KBM-7 (cell line): ENCODE results near the gene DPT.

Experiments used
- DNase-seq: peaks from one replicate; pipeline ENCODE4 v3.0.0-alpha.2; 2015
- in situ Hi-C: fragments of 300-500 bp; cut with MboI; formaldehyde crosslinking; loops from 2 replicates; pipeline ENCODE4 v1.14.3; 2020; ENCODE audit warnings: low sequenced_read_pairs, low pct_unique_long_range_greater_than_20kb, mixed read lengths

Gene DPT

GRCh38 chr1:168676861-168677260, 52.1 kb downstream of the DPT start:
- no peak for DNase-seq
- in situ Hi-C loops: no loop called here

DNA sequence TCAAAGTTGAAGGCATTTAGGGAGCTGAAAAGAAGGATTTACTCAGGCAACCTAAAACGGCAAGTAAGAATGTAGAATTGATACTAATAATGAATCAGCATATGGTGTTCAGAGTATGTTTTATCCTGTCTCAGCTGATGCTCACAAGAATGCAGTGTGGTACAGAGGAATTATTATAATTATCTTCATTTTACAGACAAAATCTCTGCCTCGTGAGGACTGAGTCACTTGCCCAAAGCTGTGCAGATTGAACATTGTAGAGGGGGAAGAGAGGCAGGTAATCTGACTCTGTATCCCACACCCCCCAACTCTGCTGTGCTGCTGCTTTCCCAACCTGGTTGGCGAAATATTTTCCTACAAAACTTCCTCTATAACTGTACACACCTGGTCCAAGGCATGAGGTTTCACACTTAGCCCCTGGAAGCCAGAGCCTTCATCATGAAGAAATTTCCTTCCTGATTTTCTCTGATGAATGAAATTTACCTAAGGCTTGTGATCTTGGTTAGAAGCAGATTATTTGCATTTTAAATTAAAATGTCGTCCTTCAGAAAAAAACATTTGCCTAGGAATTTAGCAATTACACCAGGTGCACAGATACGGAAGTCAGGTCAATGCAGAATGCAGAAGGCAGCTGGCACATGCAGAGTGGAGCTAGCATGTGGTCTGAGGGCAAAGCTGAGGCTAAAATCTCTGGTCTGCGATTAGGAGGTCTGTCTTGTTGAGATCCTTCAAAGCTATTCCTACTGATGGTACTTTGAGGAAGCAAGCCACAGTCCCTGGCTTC, 52.8 kb downstream of the DPT start:
- in situ Hi-C loops: no loop called here
- no peak for DNase-seq

DNA sequence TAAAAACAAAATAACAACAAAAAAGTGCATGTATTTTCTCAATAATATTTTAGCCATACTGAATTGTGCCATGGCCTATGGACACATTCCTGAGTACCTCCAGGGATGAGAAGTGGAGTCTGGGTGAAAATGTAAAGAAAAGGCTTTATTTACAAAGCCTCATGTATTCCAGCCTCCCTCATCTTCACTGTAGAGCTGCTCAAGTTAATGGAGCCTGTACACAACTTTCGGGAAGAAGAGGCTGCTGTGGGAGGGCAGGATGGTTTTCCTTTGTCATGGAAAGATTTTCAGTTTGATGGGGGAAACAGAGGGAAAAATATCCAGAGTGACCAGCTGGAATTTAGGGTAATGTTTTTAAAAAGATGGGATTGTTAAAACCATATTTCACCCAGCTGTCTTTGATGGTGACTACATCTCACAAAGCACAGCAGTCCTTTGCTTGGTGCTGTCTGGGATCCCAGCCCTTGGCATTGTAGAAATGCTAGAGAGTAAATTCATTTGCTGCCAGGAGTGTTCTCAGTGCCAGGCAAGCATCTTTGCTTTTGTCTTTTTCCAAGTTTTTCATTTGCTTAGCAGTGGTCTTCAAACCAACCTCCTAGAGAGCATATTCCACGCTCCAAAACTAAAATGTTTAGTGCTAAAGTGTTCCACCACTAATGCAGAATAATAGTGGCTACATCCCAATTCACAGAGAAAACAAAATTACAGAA, 54.9 kb downstream of the DPT start:
- DNase-seq: no peak
- in situ Hi-C loops: no loop called here

- no peak for DNase-seq
- in situ Hi-C loops: no loop called here
Observed at GRCh38 chr1:168672278-168672677, 56.7 kb downstream of the DPT start.

- DNase-seq: no peak
- in situ Hi-C loops: no loop called here
Observed at GRCh38 chr1:168671782-168672181, 57.2 kb downstream of the DPT start.

- in situ Hi-C loops: no loop called here
- peak; percentile 5 for DNase-seq
Observed at GRCh38 chr1:168665975-168666374, 63.0 kb downstream of the DPT start.

GRCh38 chr1:168664069-168664834, 64.8 kb downstream of the DPT start:
- DNase-seq: no peak
- in situ Hi-C loops: no loop called here

GRCh38 chr1:168656485-168656884, 72.5 kb downstream of the DPT start:
- no peak for DNase-seq
- in situ Hi-C loops: no loop called here

GRCh38 chr1:168654198-168654915, 74.6 kb downstream of the DPT start:
- DNase-seq: no peak
- in situ Hi-C loops: no loop called here

DNA sequence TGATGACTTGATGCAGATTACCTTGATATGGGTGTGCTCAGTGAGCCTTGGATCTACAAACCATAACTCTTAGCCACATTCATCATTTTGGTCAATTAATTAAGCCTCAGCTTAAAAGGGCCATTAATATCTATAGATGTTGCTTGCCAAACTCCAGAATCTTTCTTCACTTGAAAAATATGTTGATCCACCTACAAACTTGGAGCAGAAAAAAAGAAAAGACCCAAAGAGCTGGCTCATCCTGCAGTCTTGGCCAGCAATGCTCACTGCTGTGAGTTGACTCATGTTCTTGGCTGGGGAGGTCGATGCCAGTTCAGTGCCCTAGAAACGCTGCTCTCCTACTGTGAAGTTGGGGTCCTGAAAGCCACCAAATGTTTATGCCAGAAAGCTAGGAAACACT, 75.4 kb downstream of the DPT start:
- no peak for DNase-seq
- in situ Hi-C loops: no loop called here

- in situ Hi-C loops: no loop called here
- DNase-seq: no peak
Observed at GRCh38 chr1:168645721-168646120, 83.3 kb downstream of the DPT start.
